Transverse colon (tissue), 4 donors: ENCODE data around the gene NKPD1.

Experiments
- CTCF ChIP-seq, 5 experiments: fragments of 200-600 bp in 3 of 5; fragments of 450-650 bp in 2 of 5; sonication (generic) in 3 of 5; IDR thresholded peaks; 1 replicate in 2 of 5; 2 replicates in 3 of 5; pipeline ENCODE4 v1.5.1; 2016 to 2017; ENCODE audit warnings: antibody characterized with exemption in 5 of 5, inconsistent platforms in 3 of 5, mild to moderate bottlenecking in 2 of 5, moderate library complexity in 1 of 5
- POLR2A ChIP-seq: fragments of 450-650 bp; IDR thresholded peaks from one replicate; pipeline ENCODE4 v1.6.1; 2016; ENCODE audit warnings: antibody characterized with exemption, mild to moderate bottlenecking, moderate library complexity
- POLR2AphosphoS5 ChIP-seq, 3 donors: sonication (generic); formaldehyde crosslinking; IDR thresholded peaks; one replicate each; pipeline ENCODE4 v1.6.1; 2016; ENCODE audit warnings: antibody characterized with exemption in 3 of 3

GRCh38 chr19:45142016-45142725 lies 18.6 kb downstream of the NKPD1 start:
- TF ChIP-seq POLR2A (no peak), POLR2AphosphoS5 (IDR thresholded peaks at IDR 0.05) (no peak), CTCF (IDR thresholded peaks at IDR 0.05) (no peak)
